HCT116 (cell line): ENCODE measurements around the gene PRRT3. TPM values are rescaled to one million over a fixed set of nuclear protein-coding genes. Genes with fewer than 3 reads are reported as not detected.

ENCODE experiments used
- ATAC-seq: fragments of 200-7000 bp; cut with Tn5 transposase; 2 replicates; pipeline ENCODE4 v1.9.1; 2020; ENCODE audit warnings: mild to moderate bottlenecking, moderate library complexity
- BruUV-seq: library from RNA; stranded (reverse); fragments of 400-500 nt; replicated peaks from 2 replicates; lab custom pipeline; 2021; lab: Mats Ljungman, UMichigan
- CTCF ChIA-PET: fragments of 300-600 bp; sonication (Branson Sonifier 250); formaldehyde crosslinking; loops from one replicate; lab custom pipeline; 2021; ENCODE audit warnings: antibody characterized with exemption; lab: Charles Lee
- POLR2A ChIA-PET: fragments of 300-600, 350-600 bp; sonication (Branson Sonifier 250); formaldehyde crosslinking; loops from one replicate; lab custom pipeline; 2021; ENCODE audit warnings: antibody characterized with exemption; lab: Charles Lee
- RAD21 ChIA-PET, 2 experiments: fragments of 300-600 bp; sonication (Branson Sonifier 250); formaldehyde crosslinking; loops; one replicate each; lab custom pipeline; 2023; ENCODE audit warnings: low total read pairs in 2 of 2; ENCODE audit not compliant: uncharacterized antibody in 2 of 2, unreplicated experiment in 2 of 2, low non-redundant PET in 1 of 2; lab: Charles Lee
- DNase-seq: peaks from one replicate; pipeline ENCODE4 v3.0.0-alpha.2; 2010; ENCODE audit warnings: low read depth, low spot score
- H2AFZ ChIP-seq: fragments of 200-600 bp; shearing (Covaris generic), sonication (generic); 2 replicates; pipeline ENCODE4 v1.6.1; 2017; ENCODE audit warnings: low read depth, mixed run types, mixed read lengths, antibody characterized with exemption, low read length; ENCODE audit not compliant: poor library complexity, severe bottlenecking
- H3K27ac ChIP-seq: 2 replicates; pipeline ENCODE4 v1.5.1; 2012; ENCODE audit warnings: low read depth, low read length
- H3K27me3 ChIP-seq: fragments of 200-600 bp; sonication (generic); 2 replicates; pipeline ENCODE4 v1.6.1; 2016; ENCODE audit warnings: mixed run types, low read length, mixed read lengths; ENCODE audit not compliant: insufficient read depth
- H3K36me3 ChIP-seq, 2 experiments: fragments of 200-500 bp in 1 of 2; fragments of 200-600 bp in 1 of 2; sonication (Bioruptor generic) in 1 of 2; sonication (generic) in 1 of 2; 2 replicates each; pipeline versions ENCODE4 v1.5.1 to v1.6.1; 2014 to 2016; ENCODE audit warnings: low read length in 2 of 2, inconsistent platforms in 1 of 2, mixed read lengths in 1 of 2, mixed run types in 1 of 2; ENCODE audit not compliant: insufficient read depth in 2 of 2, control insufficient read depth in 1 of 2
- H3K4me1 ChIP-seq, 2 experiments: fragments of 200-600 bp in 1 of 2; sonication (generic) in 1 of 2; 2 replicates each; pipeline versions ENCODE4 v1.5.1 to v1.6.1; 2012 to 2017; ENCODE audit warnings: low read length in 2 of 2, inconsistent platforms in 1 of 2, mild to moderate bottlenecking in 1 of 2, mixed read lengths in 1 of 2, mixed run types in 1 of 2, moderate library complexity in 1 of 2; ENCODE audit not compliant: insufficient read depth in 2 of 2, control insufficient read depth in 1 of 2
- H3K4me2 ChIP-seq: fragments of 200-600 bp; sonication (generic); 2 replicates; pipeline ENCODE4 v1.6.1; 2017; ENCODE audit warnings: mixed run types, low read length, mixed read lengths
- H3K4me3 ChIP-seq, 2 experiments: fragments of 200-600 bp in 1 of 2; sonication (generic) in 1 of 2; replicated peaks in 1 of 2; 2 replicates each; pipeline ENCODE4 v1.5.1; 2011 to 2016; ENCODE audit warnings: low read length in 2 of 2, control low read depth in 1 of 2, low read depth in 1 of 2, mild to moderate bottlenecking in 1 of 2, mixed read lengths in 1 of 2, mixed run types in 1 of 2
- H3K79me2 ChIP-seq: fragments of 200-600 bp; sonication (generic); 2 replicates; pipeline ENCODE4 v1.6.1; 2017; ENCODE audit warnings: mild to moderate bottlenecking, mixed run types, low read length, moderate library complexity, mixed read lengths; ENCODE audit not compliant: insufficient read depth
- H3K9ac ChIP-seq: fragments of 200-600 bp; sonication (generic); 2 replicates; pipeline ENCODE4 v1.6.1; 2016; ENCODE audit warnings: low read length, mixed read lengths
- H3K9me2 ChIP-seq: fragments of 200-600 bp; sonication (generic), shearing (Covaris generic); 2 replicates; pipeline ENCODE4 v1.6.1; 2017; ENCODE audit warnings: mixed run types, mild to moderate bottlenecking, moderate library complexity; ENCODE audit not compliant: insufficient read depth
- H3K9me3 ChIP-seq, 2 experiments: fragments of 200-500 bp in 1 of 2; fragments of 200-600 bp in 1 of 2; sonication (Bioruptor generic) in 1 of 2; sonication (generic) in 1 of 2; 2 replicates each; pipeline ENCODE4 v1.6.1; 2014 to 2017; ENCODE audit warnings: low read length in 2 of 2, mixed read lengths in 2 of 2, inconsistent platforms in 1 of 2, low read depth in 1 of 2, mild to moderate bottlenecking in 1 of 2, mixed run types in 1 of 2, moderate library complexity in 1 of 2; ENCODE audit not compliant: control insufficient read depth in 1 of 2, insufficient read depth in 1 of 2
- H4K20me1 ChIP-seq: fragments of 200-600 bp; sonication (generic), shearing (Covaris generic); 2 replicates; pipeline ENCODE4 v1.6.1; 2017; ENCODE audit warnings: mixed run types, mild to moderate bottlenecking, moderate library complexity; ENCODE audit not compliant: insufficient read depth
- CEBPB ChIP-seq: IDR thresholded peaks from 2 replicates; pipeline ENCODE4 v1.6.1; 2012; ENCODE audit warnings: low read depth
- ELF1 ChIP-seq: IDR thresholded peaks from 2 replicates; pipeline ENCODE4 v1.6.1; 2012; ENCODE audit warnings: low read depth, borderline replicate concordance
- EZH2 ChIP-seq: fragments of 200-600 bp; sonication (generic); IDR thresholded peaks from 2 replicates; pipeline ENCODE4 v1.6.1; 2017; ENCODE audit warnings: antibody characterized with exemption, mixed run types
- EZH2phosphoT487 ChIP-seq: fragments of 200-600 bp; IDR thresholded peaks from 2 replicates; pipeline ENCODE4 v1.6.1; 2018; ENCODE audit warnings: antibody characterized with exemption, borderline replicate concordance
- FOSL1 ChIP-seq: IDR thresholded peaks from 2 replicates; pipeline ENCODE4 v1.6.1; 2012; ENCODE audit warnings: low read depth
- JUND ChIP-seq: IDR thresholded peaks from 2 replicates; pipeline ENCODE4 v1.6.1; 2012
- POLR2AphosphoS5 ChIP-seq: IDR thresholded peaks from 2 replicates; pipeline ENCODE4 v1.6.1; 2011; ENCODE audit warnings: mild to moderate bottlenecking, low read depth, low read length, moderate library complexity
- RAD21 ChIP-seq: IDR thresholded peaks from 2 replicates; pipeline ENCODE4 v1.6.1; 2012; ENCODE audit warnings: low read depth, mild to moderate bottlenecking
- SIN3A ChIP-seq: IDR thresholded peaks from 2 replicates; pipeline ENCODE4 v1.6.1; 2012; ENCODE audit warnings: low read depth
- SRF ChIP-seq: IDR thresholded peaks from 2 replicates; pipeline ENCODE4 v1.6.1; 2012; ENCODE audit warnings: low read depth
- TCF7L2 ChIP-seq: IDR thresholded peaks from 2 replicates; pipeline ENCODE4 v1.7.0; 2011; ENCODE audit warnings: borderline replicate concordance, inconsistent platforms; ENCODE audit not compliant: insufficient read depth, insufficient read length; ENCODE audit errors: extremely low read depth
- YY1 ChIP-seq: IDR thresholded peaks from 2 replicates; pipeline ENCODE4 v1.6.1; 2011; ENCODE audit warnings: low read length, low read depth, moderate library complexity, mild to moderate bottlenecking; ENCODE audit not compliant: insufficient replicate concordance; ENCODE audit errors: extremely low read depth
- ZFX ChIP-seq: fragments of 450-650 bp; IDR thresholded peaks from 2 replicates; pipeline ENCODE4 v1.6.1; 2017
- ZNF274 ChIP-seq: fragments of 200-500 bp; sonication (Bioruptor generic); IDR thresholded peaks from 2 replicates; pipeline ENCODE4 v1.6.1; 2014; ENCODE audit warnings: mild to moderate bottlenecking, low read depth, low read length, inconsistent platforms
- intact Hi-C: fragments of 100-400 bp; cut with micrococcal nuclease; formaldehyde crosslinking; loops from 2 replicates; pipeline ENCODE4 v1.10.0; 2022
- total RNA-seq: library from RNA; stranded (reverse); gene quantifications from one replicate; pipeline ENCODE4 v1.2.1, GENCODE V29; 2021; ENCODE audit not compliant: unreplicated experiment
- TF ChIP-seq, protein P1 (sequence below), 3 experiments: fragments of 200-600 bp in 1 of 3; sonication (generic) in 1 of 3; IDR thresholded peaks in 2 of 3; conservative IDR thresholded peaks in 1 of 3; 2 replicates each; pipeline ENCODE4 v1.5.1; 2012 to 2017; ENCODE audit warnings: low read depth in 2 of 3, low read length in 2 of 3, antibody characterized with exemption in 1 of 3, borderline replicate concordance in 1 of 3, control low read depth in 1 of 3, mild to moderate bottlenecking in 1 of 3, mixed read lengths in 1 of 3, mixed run types in 1 of 3, moderate library complexity in 1 of 3; ENCODE audit not compliant: insufficient read depth in 1 of 3
- TF ChIP-seq, protein P2 (sequence below): IDR thresholded peaks from 2 replicates; pipeline ENCODE4 v1.6.1; 2012
- TF ChIP-seq, protein P3 (sequence below): IDR thresholded peaks from 2 replicates; pipeline ENCODE4 v1.6.1; 2011; ENCODE audit warnings: mild to moderate bottlenecking, low read length, moderate library complexity; ENCODE audit not compliant: insufficient replicate concordance; ENCODE audit errors: extremely low read depth
- TF ChIP-seq, protein P4 (sequence below): IDR thresholded peaks from 2 replicates; pipeline ENCODE4 v1.6.1; 2012

Gene PRRT3
- total RNA-seq, 1 experiment from 2014 or later: 0.96 TPM

- Histone ChIP-seq H3K9ac (no peak overlapping the region), H3K9me2 (no peaks in the 10 kb centered on the region)
- BruUV-seq: no TSS peak
- TF ChIP-seq SIN3A (no peak), CEBPB (no peak), ELF1 (no peak), FOSL1 (no peak), TCF7L2 (no peak), ZFX (no peak), RAD21 (no peak), EZH2 (no peak), YY1 (no peak), POLR2AphosphoS5 (no peak), EZH2phosphoT487 (no peak), SRF (no peak), ZNF274 (no peak), JUND (no peak)
- TF ChIP-seq, protein P1, sequence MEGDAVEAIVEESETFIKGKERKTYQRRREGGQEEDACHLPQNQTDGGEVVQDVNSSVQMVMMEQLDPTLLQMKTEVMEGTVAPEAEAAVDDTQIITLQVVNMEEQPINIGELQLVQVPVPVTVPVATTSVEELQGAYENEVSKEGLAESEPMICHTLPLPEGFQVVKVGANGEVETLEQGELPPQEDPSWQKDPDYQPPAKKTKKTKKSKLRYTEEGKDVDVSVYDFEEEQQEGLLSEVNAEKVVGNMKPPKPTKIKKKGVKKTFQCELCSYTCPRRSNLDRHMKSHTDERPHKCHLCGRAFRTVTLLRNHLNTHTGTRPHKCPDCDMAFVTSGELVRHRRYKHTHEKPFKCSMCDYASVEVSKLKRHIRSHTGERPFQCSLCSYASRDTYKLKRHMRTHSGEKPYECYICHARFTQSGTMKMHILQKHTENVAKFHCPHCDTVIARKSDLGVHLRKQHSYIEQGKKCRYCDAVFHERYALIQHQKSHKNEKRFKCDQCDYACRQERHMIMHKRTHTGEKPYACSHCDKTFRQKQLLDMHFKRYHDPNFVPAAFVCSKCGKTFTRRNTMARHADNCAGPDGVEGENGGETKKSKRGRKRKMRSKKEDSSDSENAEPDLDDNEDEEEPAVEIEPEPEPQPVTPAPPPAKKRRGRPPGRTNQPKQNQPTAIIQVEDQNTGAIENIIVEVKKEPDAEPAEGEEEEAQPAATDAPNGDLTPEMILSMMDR (IDR thresholded peaks at IDR 0.05 in 2 of 3, conservative IDR thresholded peaks at IDR 0.05 in 1 of 3; ENCODE audit: borderline replicate concordance in 1 of 3, insufficient read depth in 1 of 3, low read depth in 2 of 3, low read length in 2 of 3): no peak
- TF ChIP-seq, protein P2, sequence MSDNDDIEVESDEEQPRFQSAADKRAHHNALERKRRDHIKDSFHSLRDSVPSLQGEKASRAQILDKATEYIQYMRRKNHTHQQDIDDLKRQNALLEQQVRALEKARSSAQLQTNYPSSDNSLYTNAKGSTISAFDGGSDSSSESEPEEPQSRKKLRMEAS: no peak
- TF ChIP-seq, protein P3, sequence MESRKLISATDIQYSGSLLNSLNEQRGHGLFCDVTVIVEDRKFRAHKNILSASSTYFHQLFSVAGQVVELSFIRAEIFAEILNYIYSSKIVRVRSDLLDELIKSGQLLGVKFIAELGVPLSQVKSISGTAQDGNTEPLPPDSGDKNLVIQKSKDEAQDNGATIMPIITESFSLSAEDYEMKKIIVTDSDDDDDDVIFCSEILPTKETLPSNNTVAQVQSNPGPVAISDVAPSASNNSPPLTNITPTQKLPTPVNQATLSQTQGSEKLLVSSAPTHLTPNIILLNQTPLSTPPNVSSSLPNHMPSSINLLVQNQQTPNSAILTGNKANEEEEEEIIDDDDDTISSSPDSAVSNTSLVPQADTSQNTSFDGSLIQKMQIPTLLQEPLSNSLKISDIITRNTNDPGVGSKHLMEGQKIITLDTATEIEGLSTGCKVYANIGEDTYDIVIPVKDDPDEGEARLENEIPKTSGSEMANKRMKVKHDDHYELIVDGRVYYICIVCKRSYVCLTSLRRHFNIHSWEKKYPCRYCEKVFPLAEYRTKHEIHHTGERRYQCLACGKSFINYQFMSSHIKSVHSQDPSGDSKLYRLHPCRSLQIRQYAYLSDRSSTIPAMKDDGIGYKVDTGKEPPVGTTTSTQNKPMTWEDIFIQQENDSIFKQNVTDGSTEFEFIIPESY: no peak
- TF ChIP-seq, protein P4, sequence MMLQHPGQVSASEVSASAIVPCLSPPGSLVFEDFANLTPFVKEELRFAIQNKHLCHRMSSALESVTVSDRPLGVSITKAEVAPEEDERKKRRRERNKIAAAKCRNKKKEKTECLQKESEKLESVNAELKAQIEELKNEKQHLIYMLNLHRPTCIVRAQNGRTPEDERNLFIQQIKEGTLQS: no peak
- TF ChIP-seq, all 23 proteins: peak for 0
- no peak overlapping the region for H2AFZ ChIP-seq
- no peak overlapping the region for H3K4me2 ChIP-seq
- CTCF ChIA-PET: no interaction called here
- RAD21 ChIA-PET: no interaction called here
- POLR2A ChIA-PET: no interaction called here
- H4K20me1 ChIP-seq: no peaks in the 10 kb centered on the region
- H3K79me2 ChIP-seq: no peaks in the 10 kb centered on the region
- H3K9me3 ChIP-seq: no peaks in the 10 kb centered on the region
- intact Hi-C loops: no loop called here
- no peak overlapping the region for H3K4me3 ChIP-seq
- H3K27ac ChIP-seq: no peak overlapping the region
- DNase-seq: no peak
- H3K27me3 ChIP-seq: no peaks in the 10 kb centered on the region
- no peak for ATAC-seq
- peaks cover 0 to 4% of the 10 kb centered on the region in 2 experiments; a peak in 1 of 4 replicates for H3K36me3 ChIP-seq
- H3K4me1 ChIP-seq: peaks cover 3 to 10% of the 10 kb centered on the region in 2 experiments
These were observed 24.1 kb downstream of the PRRT3 start for GRCh38 chr3:9928158-9928557.
